GM23248 (cell line): ENCODE results near the gene TBC1D24.

Experiments used
- EZH2 ChIP-seq: fragments of 200-600 bp; sonication (generic); IDR thresholded peaks from 2 replicates; pipeline ENCODE4 v1.6.1; 2018; ENCODE audit warnings: antibody characterized with exemption, mild to moderate bottlenecking; ENCODE audit not compliant: insufficient read depth, poor library complexity, severe bottlenecking
- EZH2phosphoT487 ChIP-seq: fragments of 200-600 bp; sonication (generic); IDR thresholded peaks from 2 replicates; pipeline ENCODE4 v1.6.1; 2018; ENCODE audit warnings: antibody characterized with exemption, moderate library complexity, mild to moderate bottlenecking, low read depth; ENCODE audit not compliant: insufficient read depth

DNA sequence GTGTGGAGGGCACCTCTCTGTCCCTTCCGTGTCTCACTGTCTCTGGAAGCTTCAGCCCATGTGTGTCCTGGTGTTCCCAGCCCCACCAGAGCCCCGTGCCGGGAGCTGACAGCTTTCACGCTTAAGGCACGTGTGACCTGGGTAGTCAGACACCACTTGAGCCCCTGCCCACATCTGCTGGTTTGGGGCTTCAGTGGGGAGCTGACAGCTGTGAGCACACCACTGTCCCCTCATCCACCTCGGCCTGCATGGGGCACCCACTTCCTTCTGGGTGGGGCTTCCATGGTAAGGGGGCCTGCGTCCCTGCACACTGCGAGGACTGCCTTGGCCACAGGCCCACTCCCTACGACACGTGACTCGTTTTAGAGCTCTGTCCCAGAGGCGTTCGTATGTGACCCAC is 17.7 kb upstream of the TBC1D24 start:
- TF ChIP-seq EZH2: no peak
- no peak for TF ChIP-seq EZH2phosphoT487
